Astrocyte (in vitro differentiated cells and primary cell): Measurements from ENCODE around the gene KCNS3. TPM values are rescaled to one million over a fixed set of nuclear protein-coding genes. Genes with fewer than 3 reads are reported as not detected.

ENCODE experiments used
- DNase-seq: peaks from one replicate; pipeline ENCODE4 v3.0.0-alpha.2; 2010; ENCODE audit warnings: low read depth
- FAIRE-seq: peaks from 2 replicates; lab custom pipeline; 2011; peaks lifted over from hg19 to GRCh38; lab: Jason Lieb, UNC
- H2AFZ ChIP-seq: 2 replicates; pipeline ENCODE4 v1.6.0; 2012; ENCODE audit warnings: low read depth, low read length, inconsistent platforms
- H3K27ac ChIP-seq: 2 replicates; pipeline ENCODE4 v1.5.1; 2011; ENCODE audit warnings: low read depth, low read length, inconsistent platforms
- H3K27me3 ChIP-seq: 2 replicates; pipeline ENCODE4 v1.6.0; 2011; ENCODE audit warnings: low read length, inconsistent platforms; ENCODE audit not compliant: insufficient read depth
- H3K36me3 ChIP-seq: 2 replicates; pipeline ENCODE4 v1.5.1; 2011; ENCODE audit warnings: low read length, inconsistent platforms; ENCODE audit not compliant: insufficient read depth
- H3K4me1 ChIP-seq: 2 replicates; pipeline ENCODE4 v1.5.1; 2011; ENCODE audit warnings: low read length, inconsistent platforms; ENCODE audit not compliant: insufficient read depth
- H3K4me2 ChIP-seq: 2 replicates; pipeline ENCODE4 v1.6.0; 2012; ENCODE audit warnings: low read length, inconsistent platforms
- H3K4me3 ChIP-seq: 2 replicates; pipeline ENCODE4 v1.5.1; 2011; ENCODE audit warnings: low read depth, mild to moderate bottlenecking, low read length, inconsistent platforms; ENCODE audit not compliant: insufficient read depth
- H3K79me2 ChIP-seq: 2 replicates; pipeline ENCODE4 v1.6.0; 2012; ENCODE audit warnings: mild to moderate bottlenecking, low read length, inconsistent platforms; ENCODE audit not compliant: insufficient read depth
- H3K9ac ChIP-seq: 2 replicates; pipeline ENCODE4 v1.6.0; 2012; ENCODE audit warnings: mild to moderate bottlenecking, low read length, inconsistent platforms
- H3K9me3 ChIP-seq: 2 replicates; pipeline ENCODE4 v1.5.1; 2012; ENCODE audit warnings: low read depth, mild to moderate bottlenecking, low read length, inconsistent platforms; ENCODE audit not compliant: insufficient read depth
- H4K20me1 ChIP-seq: 2 replicates; pipeline ENCODE4 v1.6.0; 2012; ENCODE audit warnings: low read length, inconsistent platforms; ENCODE audit not compliant: insufficient read depth
- H3K27ac Mint-ChIP-seq: one replicate; pipeline ENCODE4 v1.8.0; 2021; ENCODE audit warnings: mild to moderate bottlenecking, mixed read lengths; ENCODE audit not compliant: unreplicated experiment
- H3K27me3 Mint-ChIP-seq: one replicate; pipeline ENCODE4 v1.8.0; 2021; ENCODE audit warnings: low read depth, mixed read lengths; ENCODE audit not compliant: unreplicated experiment
- H3K36me3 Mint-ChIP-seq: one replicate; pipeline ENCODE4 v1.8.0; 2021; ENCODE audit warnings: low read depth, mixed read lengths; ENCODE audit not compliant: unreplicated experiment
- H3K4me1 Mint-ChIP-seq: one replicate; pipeline ENCODE4 v1.8.0; 2021; ENCODE audit warnings: low read depth, mixed read lengths; ENCODE audit not compliant: unreplicated experiment
- H3K4me3 Mint-ChIP-seq: one replicate; pipeline ENCODE4 v1.8.0; 2021; ENCODE audit warnings: mild to moderate bottlenecking, moderate library complexity, mixed read lengths; ENCODE audit not compliant: unreplicated experiment
- H3K9me3 Mint-ChIP-seq: one replicate; pipeline ENCODE4 v1.8.0; 2021; ENCODE audit warnings: mild to moderate bottlenecking, mixed read lengths; ENCODE audit not compliant: unreplicated experiment
- CTCF ChIP-seq: IDR thresholded peaks from 2 replicates; pipeline ENCODE4 v1.5.1; 2011; ENCODE audit warnings: low read depth, mild to moderate bottlenecking, inconsistent platforms, low read length, moderate library complexity; ENCODE audit not compliant: insufficient read depth
- EZH2 ChIP-seq: IDR thresholded peaks from 2 replicates; pipeline ENCODE4 v1.6.1; 2012; ENCODE audit warnings: mild to moderate bottlenecking, low read length, inconsistent platforms; ENCODE audit not compliant: insufficient read depth
- total RNA-seq: library from RNA; stranded (reverse); gene quantifications from 2 replicates; pipeline ENCODE4 v1.2.1, GENCODE V29; 2021

The KCNS3 gene
- total RNA-seq, 1 donor from 2014 or later = 1.7 TPM

GRCh38 chr2:17971531-17972125 lies 93.2 kb downstream of the KCNS3 start:
- H3K27ac ChIP-seq = no peak overlapping the region
- peak; percentile 31 for DNase-seq
- no peak for TF ChIP-seq CTCF
- TF ChIP-seq EZH2 = no peak
- Mint-ChIP-seq H3K4me1 (peaks cover 3% of the 10 kb centered on the region), H3K9me3 (no peaks in the 10 kb centered on the region), H3K27ac (no peak overlapping the region), H3K36me3 (no peaks in the 10 kb centered on the region), H3K4me3 (no peak overlapping the region), H3K27me3 (peaks cover 19% of the 10 kb centered on the region)
- H3K4me1 ChIP-seq = peaks cover 6% of the 10 kb centered on the region
- H3K36me3 ChIP-seq = no peaks in the 10 kb centered on the region
- no peak overlapping the region for H3K4me3 ChIP-seq
- no peaks in the 10 kb centered on the region for H4K20me1 ChIP-seq
- H3K27me3 ChIP-seq = no peaks in the 10 kb centered on the region
- no peaks in the 10 kb centered on the region for H3K79me2 ChIP-seq
- H3K4me2 ChIP-seq = no peak overlapping the region
- H3K9me3 ChIP-seq = no peaks in the 10 kb centered on the region
- FAIRE-seq = no peak
- H3K9ac ChIP-seq = no peak overlapping the region
- no peak overlapping the region for H2AFZ ChIP-seq

GRCh38 chr2:17972991-17973390 lies 94.5 kb downstream of the KCNS3 start:
- Histone ChIP-seq H3K9ac (no peak overlapping the region), H3K4me1 (peaks cover 16% of the 10 kb centered on the region), H3K4me3 (no peak overlapping the region), H3K27me3 (no peaks in the 10 kb centered on the region), H3K79me2 (no peaks in the 10 kb centered on the region), H2AFZ (no peak overlapping the region), H3K9me3 (no peaks in the 10 kb centered on the region), H3K36me3 (no peaks in the 10 kb centered on the region), H4K20me1 (no peaks in the 10 kb centered on the region), H3K27ac (no peak overlapping the region), H3K4me2 (no peak overlapping the region)
- H3K27me3 Mint-ChIP-seq = peaks cover 19% of the 10 kb centered on the region
- H3K9me3 Mint-ChIP-seq = no peaks in the 10 kb centered on the region
- H3K36me3 Mint-ChIP-seq = no peaks in the 10 kb centered on the region
- TF ChIP-seq CTCF = no peak
- DNase-seq (peak; percentile 68), FAIRE-seq (no peak)
- no peak overlapping the region for H3K27ac Mint-ChIP-seq
- peaks cover 15% of the 10 kb centered on the region for H3K4me1 Mint-ChIP-seq
- H3K4me3 Mint-ChIP-seq = no peak overlapping the region

- Mint-ChIP-seq H3K4me1 (peaks cover 18% of the 10 kb centered on the region), H3K36me3 (no peaks in the 10 kb centered on the region), H3K27me3 (peaks cover 15% of the 10 kb centered on the region), H3K9me3 (no peaks in the 10 kb centered on the region), H3K4me3 (no peak overlapping the region), H3K27ac (no peak overlapping the region)
- H3K4me2 ChIP-seq = no peak overlapping the region
- H3K9ac ChIP-seq = no peak overlapping the region
- H4K20me1 ChIP-seq = no peaks in the 10 kb centered on the region
- H3K9me3 ChIP-seq = no peaks in the 10 kb centered on the region
- no peak for DNase-seq
- H3K27ac ChIP-seq = no peak overlapping the region
- H3K27me3 ChIP-seq = no peaks in the 10 kb centered on the region
- TF ChIP-seq CTCF = no peak
- no peak for TF ChIP-seq EZH2
- H3K36me3 ChIP-seq = no peaks in the 10 kb centered on the region
- no peaks in the 10 kb centered on the region for H3K79me2 ChIP-seq
- peaks cover 38% of the 10 kb centered on the region for H3K4me1 ChIP-seq
- H3K4me3 ChIP-seq = no peak overlapping the region
- no peak overlapping the region for H2AFZ ChIP-seq
- FAIRE-seq = no peak
Measured at GRCh38 chr2:17975401-17975800, 96.9 kb downstream of the KCNS3 start.
